HG03064 (cell line): ENCODE results near the gene RAVER2.

ENCODE experiments used
- ATAC-seq: cut with Tn5 transposase; IDR thresholded peaks from one replicate; pipeline ENCODE4 v1.9.1; 2021; ENCODE audit warnings: low read depth; ENCODE audit not compliant: unreplicated experiment

RAVER2 gene

DNA sequence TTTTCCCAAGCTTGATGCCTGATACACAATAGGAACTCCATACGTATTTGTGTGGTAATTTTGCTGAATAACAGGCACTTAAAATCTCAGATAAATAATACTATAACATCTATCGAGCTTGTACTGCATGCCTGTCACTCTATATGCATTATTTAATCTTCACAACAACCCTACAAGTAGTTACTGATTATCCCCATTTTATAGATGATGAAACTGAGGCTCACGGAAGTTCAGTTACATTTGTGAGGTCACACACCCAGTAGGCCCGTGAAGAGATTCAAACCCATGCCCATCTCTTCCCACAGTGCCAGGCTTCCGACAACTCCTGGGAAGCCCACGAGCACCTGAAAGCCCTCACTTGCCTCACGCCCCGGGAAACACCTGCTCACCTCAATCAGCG, 98.8 kb downstream of the RAVER2 start:
- no peak for ATAC-seq

GRCh38 chr1:64844175-64844574, 99.3 kb downstream of the RAVER2 start:
- no peak for ATAC-seq

GRCh38 chr1:64844609-64845008, 99.7 kb downstream of the RAVER2 start:
- no peak for ATAC-seq

DNA sequence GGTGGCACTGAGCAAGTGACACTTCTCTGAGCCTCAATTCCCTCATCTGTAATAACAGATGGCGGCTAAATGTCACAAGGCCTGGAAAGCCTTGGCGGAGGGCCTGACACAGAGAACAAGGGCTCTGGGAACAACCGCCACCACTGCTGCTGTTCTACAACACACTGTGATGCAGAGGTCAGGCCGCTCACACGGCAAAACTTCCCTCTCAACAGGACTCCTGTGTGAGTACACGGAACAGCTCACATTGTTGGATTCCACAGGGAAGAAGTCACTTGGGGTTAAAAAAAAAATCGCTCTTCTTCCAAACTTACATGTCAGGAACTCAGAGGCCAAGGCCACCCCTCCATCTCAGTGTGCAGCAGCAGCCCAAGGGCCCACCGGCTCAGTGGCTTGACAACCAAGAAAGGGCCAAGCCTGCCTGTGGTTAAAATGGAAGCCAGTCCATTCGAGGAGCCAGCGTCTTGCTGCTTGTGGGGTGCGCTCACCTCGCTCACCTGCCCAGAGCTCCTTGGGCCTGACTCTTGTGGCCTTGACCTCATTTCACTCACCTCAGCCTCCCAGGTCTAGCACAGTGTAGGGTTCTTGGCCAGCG, 101.1 kb downstream of the RAVER2 start:
- ATAC-seq: no peak

DNA sequence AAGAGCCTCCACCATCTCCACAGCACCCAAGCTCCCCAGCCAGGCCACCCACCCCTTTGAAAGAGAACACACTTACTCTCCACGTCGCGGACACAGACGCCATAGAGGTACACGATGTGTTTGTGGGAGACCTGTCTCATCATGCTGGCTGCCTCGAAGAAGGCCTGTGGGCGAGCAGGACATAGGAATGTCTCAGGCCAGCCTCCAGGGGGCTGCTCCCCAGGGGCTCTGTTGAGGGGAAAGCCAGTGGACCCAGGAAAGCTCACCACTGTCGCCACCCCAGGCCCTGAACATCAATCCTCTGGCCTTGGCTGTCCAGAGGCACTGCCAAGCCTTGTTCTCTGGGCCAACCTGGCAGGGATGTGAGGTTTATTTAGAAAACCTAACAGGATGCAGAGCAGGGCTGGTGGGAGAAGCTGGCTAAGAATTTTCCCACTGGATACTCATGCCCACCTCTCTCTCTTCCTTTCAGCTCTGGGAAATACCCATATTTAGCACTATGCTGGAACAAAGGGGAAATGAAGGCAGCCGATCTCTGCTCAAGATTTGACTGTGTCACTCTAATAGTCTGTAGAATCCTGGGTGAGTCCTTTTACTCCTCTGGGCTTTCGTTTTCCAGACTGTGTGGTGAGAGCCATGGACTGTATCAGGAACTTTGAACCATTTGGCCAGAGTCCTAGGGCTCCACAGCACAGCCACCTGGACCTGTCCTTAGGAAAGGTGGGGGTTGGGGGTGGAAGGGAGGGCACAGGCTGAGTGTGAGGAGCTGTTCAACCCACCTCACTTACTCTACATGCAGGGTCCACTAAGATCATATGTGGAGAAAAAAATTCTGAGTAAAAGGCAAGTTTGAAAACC, 101.9 kb downstream of the RAVER2 start:
- no peak for ATAC-seq

DNA sequence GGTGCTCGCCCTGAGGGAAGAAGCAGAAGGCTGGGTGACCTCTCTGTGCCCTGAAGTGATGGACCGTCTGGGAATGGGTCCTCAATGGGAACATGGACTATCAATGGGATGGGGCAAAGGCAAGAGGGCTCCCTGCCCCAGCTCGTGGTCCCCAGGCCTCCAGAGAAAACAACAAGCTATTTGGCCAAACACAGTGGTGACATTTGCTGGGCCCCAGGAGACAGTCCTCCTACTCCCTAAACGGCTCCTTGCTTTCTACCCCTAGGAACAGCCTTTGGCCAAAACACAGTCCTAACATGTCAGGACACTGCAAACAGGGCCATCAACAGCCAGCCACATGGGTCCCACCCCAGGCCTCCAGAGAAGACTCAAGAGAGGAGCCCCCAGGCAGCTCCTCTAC, 102.8 kb downstream of the RAVER2 start:
- ATAC-seq: no peak

DNA sequence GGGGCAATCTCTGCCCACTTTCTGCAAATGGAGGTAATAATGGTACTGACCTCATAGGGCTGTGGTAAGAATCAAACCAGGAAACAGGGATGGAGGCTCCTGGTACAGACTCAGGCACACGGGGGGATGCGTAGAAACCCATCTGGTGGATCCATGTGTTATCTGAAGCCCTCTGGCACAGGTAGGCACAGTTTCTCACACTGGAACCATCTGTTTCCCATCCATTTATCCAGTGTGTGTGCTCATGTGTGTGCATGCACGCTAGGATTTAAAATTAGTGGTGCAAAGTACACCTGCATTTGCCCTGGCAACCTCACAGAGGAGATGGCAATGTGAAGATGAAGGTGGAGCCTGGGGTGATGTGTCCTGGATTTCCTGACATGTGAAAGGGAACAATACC, 103.3 kb downstream of the RAVER2 start:
- no peak for ATAC-seq

GRCh38 chr1:64848803-64849202, 103.9 kb downstream of the RAVER2 start:
- no peak for ATAC-seq

DNA sequence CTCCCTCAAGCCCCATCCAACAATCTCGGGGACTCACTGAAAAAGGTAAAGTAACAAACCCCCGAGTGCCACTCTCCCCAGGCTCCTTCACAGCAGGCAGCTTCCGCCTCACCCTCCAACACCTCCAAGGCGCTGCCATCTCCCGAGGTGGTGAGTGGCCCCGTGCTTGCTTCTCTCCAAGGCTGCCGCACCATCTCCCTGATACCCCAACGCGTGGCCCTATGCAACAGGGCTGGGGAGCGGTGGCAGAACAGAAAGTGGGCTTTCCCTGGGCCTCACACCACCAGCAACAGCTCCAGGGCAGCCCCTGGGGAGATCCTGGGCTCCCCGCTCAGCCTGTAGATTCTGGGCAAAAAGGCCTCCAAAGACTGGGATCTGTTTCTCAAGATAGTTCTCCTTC, 105.1 kb downstream of the RAVER2 start:
- no peak for ATAC-seq

GRCh38 chr1:64850846-64851245, 106.0 kb downstream of the RAVER2 start:
- no peak for ATAC-seq

GRCh38 chr1:64851664-64852063, 106.8 kb downstream of the RAVER2 start:
- ATAC-seq: no peak

- no peak for ATAC-seq
Observed at GRCh38 chr1:64854674-64855073, 109.8 kb downstream of the RAVER2 start.

DNA sequence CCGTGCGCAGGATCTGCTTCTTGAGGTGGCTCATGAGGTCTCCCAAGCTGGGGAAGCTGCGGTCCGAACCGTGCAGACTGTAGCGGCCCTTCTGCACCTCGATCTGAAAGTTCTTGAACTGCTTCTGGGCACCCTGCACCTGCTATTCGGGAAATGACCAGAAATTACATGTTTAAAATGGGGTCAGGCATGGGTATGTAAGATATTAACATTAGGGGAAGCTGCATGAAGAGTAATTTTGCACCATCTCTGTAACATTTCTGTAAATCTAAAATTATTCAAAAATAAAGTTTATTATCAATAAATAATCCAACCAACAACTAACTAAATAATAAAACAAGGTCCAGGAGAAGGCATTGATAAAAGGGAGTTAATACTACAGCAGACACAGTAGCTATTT, 110.7 kb downstream of the RAVER2 start:
- ATAC-seq: no peak

DNA sequence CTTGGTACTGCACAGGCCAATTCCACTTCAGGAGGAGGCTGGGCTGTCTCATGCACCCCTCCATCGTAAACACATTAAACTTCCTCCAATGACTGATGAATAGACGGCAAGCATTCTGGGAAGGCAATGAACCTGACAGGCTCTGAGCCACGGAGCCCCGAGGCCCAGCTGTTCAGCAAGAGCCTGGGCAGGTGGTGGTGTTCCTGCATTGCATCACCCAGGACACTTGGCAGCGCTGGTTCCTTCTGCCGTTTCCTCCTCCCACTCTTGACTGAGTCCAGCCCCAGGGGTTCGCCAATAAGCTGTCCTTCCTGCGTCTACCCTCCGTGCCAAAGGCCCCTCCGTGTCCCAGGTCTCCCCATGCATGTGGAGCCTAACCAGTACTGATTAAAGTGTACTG, 111.7 kb downstream of the RAVER2 start:
- no peak for ATAC-seq

- ATAC-seq: no peak
Observed at GRCh38 chr1:64857347-64857746, 112.5 kb downstream of the RAVER2 start.

- no peak for ATAC-seq
Observed at GRCh38 chr1:64861611-64862010, 116.7 kb downstream of the RAVER2 start.

- peak; percentile 100 for ATAC-seq
Observed at GRCh38 chr1:64864018-64864940, 119.4 kb downstream of the RAVER2 start.

- no peak for ATAC-seq
Observed at GRCh38 chr1:64865105-64865757, 120.4 kb downstream of the RAVER2 start.

GRCh38 chr1:64866689-64867088, 121.8 kb downstream of the RAVER2 start:
- ATAC-seq: no peak

GRCh38 chr1:64867266-64867665, 122.4 kb downstream of the RAVER2 start:
- ATAC-seq: no peak

GRCh38 chr1:64871256-64871655, 126.4 kb downstream of the RAVER2 start:
- no peak for ATAC-seq
